NCI-H2227 (cell line): ENCODE results near the gene SPINT3.

Experiments
- DNase-seq: peaks from one replicate; lab custom pipeline; 2025; ENCODE audit not compliant: unreplicated experiment; lab: John Stamatoyannopoulos, UW

The SPINT3 gene

DNA sequence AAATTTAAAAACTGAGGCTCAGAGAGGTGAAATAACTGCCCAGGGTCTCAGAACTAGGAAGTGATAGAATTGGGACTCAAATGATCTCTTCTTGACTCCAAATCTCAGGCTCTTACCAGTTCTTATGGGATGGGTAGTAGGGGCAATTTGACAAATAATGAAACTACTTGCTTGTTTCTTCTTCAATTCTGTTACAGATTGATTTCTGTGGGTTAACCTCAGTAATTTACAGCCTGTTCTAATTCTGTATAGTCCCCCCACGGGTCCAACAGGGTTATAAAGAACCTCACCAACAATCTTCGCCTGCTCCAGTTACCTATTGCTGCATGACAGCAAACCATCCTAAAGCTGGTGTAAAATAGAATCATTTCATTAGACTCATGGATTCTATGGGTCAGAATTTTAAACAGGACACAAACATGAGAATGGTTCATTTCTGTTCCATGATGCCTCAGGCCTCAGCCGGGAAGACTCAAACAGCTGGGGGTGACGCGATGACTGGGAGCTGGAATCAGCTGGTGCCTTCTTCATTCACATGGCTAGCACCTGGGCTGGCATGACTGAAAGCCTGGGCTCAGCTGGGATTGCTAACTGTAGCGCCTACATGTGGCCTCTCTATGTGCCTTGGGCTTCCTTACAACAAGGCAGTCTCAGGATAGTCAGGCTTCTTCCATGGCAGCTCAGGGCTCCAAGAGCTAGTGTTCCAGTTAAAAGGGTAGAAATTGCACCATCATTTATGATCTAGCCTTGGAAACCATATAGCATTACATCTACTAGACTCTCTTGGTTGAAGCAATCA lies 52.5 kb downstream of the SPINT3 start:
- DNase-seq, result no peak
